H1 (cell line): ENCODE data around the gene RFXAP.

ENCODE experiments used
- CBX5 ChIP-seq: fragments of 300-800, 300-1000 bp; sonication (generic); IDR thresholded peaks from 2 replicates; pipeline ENCODE4 v1.7.1; 2016; ENCODE audit warnings: antibody characterized with exemption, low read length, low read depth
- CTCF ChIP-seq, 3 experiments: IDR thresholded peaks; 1 replicate in 2 of 3; 2 replicates in 1 of 3; pipeline versions ENCODE4 v1.5.1 to v1.6.1; 2011; ENCODE audit warnings: low read length in 3 of 3, mild to moderate bottlenecking in 3 of 3, inconsistent platforms in 2 of 3, low read depth in 1 of 3, moderate library complexity in 1 of 3; ENCODE audit not compliant: insufficient read depth in 1 of 3; ENCODE audit errors: control extremely low read depth in 1 of 3
- EZH2 ChIP-seq: fragments of 200-600 bp; sonication (generic); IDR thresholded peaks from 2 replicates; pipeline ENCODE4 v1.7.1; 2012; ENCODE audit warnings: low read depth, mild to moderate bottlenecking, moderate library complexity, low read length, inconsistent platforms; ENCODE audit not compliant: severe bottlenecking
- SP1 ChIP-seq: IDR thresholded peaks from 2 replicates; pipeline ENCODE4 v1.6.1; 2011; ENCODE audit warnings: low read depth, low read length

GRCh38 chr13:36831291-36831690, 12.3 kb downstream of the RFXAP start:
- TF ChIP-seq CTCF (IDR thresholded peaks at IDR 0.05; ENCODE audit: control extremely low read depth in 1 of 3, insufficient read depth in 1 of 3, low read depth in 1 of 3, low read length in 3 of 3) = no peak
- TF ChIP-seq EZH2 = no peak
- TF ChIP-seq CBX5 = no peak
- TF ChIP-seq SP1 = no peak
